Measurements from ENCODE around the gene MZT2A.
"Not testable (repeated sequence)": the region's sequence is repeated elsewhere in the genome, so short reads cannot be mapped to it uniquely, and the experiment has no call there.

MZT2A gene

GRCh38 chr2:131490616-131491468 is 1.4 kb downstream of the MZT2A start:
- H3K9me3 Mint-ChIP-seq; DNase-seq (ENCODE audit: low spot score in 2 of 2); H3K27me3 Mint-ChIP-seq; H3K36me3 Mint-ChIP-seq; ATAC-seq (ENCODE audit: low read depth): not testable (repeated sequence)
- Mint-ChIP-seq H3K4me1 (peaks cover 22% of the 10 kb centered on the region), H3K27ac (peak overlapping the region; percentile 47), H3K4me3 (peak overlapping the region; percentile 87)

GRCh38 chr2:131488306-131489205 is 3.6 kb downstream of the MZT2A start:
- no peaks in the 10 kb centered on the region for H3K9me3 Mint-ChIP-seq
- ATAC-seq (ENCODE audit: low read depth): no peak
- H3K4me3 Mint-ChIP-seq: no peak overlapping the region
- H3K27me3 Mint-ChIP-seq: no peaks in the 10 kb centered on the region
- DNase-seq (ENCODE audit: low spot score in 2 of 2): no peak
- no peaks in the 10 kb centered on the region for H3K36me3 Mint-ChIP-seq
- no peak overlapping the region for H3K27ac Mint-ChIP-seq
- H3K4me1 Mint-ChIP-seq: peaks cover 16% of the 10 kb centered on the region

GRCh38 chr2:131486201-131486902 is 5.8 kb downstream of the MZT2A start:
- H3K27me3 Mint-ChIP-seq; H3K36me3 Mint-ChIP-seq; H3K9me3 Mint-ChIP-seq; H3K27ac Mint-ChIP-seq; ATAC-seq (ENCODE audit: low read depth); DNase-seq (ENCODE audit: low spot score in 2 of 2); H3K4me3 Mint-ChIP-seq: not testable (repeated sequence)
- peaks cover 13% of the 10 kb centered on the region for H3K4me1 Mint-ChIP-seq

GRCh38 chr2:131484906-131485460 is 7.2 kb downstream of the MZT2A start:
- H3K9me3 Mint-ChIP-seq; H3K36me3 Mint-ChIP-seq; H3K4me1 Mint-ChIP-seq; H3K27me3 Mint-ChIP-seq; DNase-seq (ENCODE audit: low spot score in 2 of 2); ATAC-seq (ENCODE audit: low read depth); H3K27ac Mint-ChIP-seq; H3K4me3 Mint-ChIP-seq: not testable (repeated sequence)

- ATAC-seq (ENCODE audit: low read depth); H3K27ac Mint-ChIP-seq; H3K36me3 Mint-ChIP-seq; H3K9me3 Mint-ChIP-seq; H3K4me1 Mint-ChIP-seq; H3K4me3 Mint-ChIP-seq; DNase-seq (ENCODE audit: low spot score in 2 of 2); H3K27me3 Mint-ChIP-seq: not testable (repeated sequence)
Observed at GRCh38 chr2:131483981-131484820, 8.0 kb downstream of the MZT2A start.

GRCh38 chr2:131482506-131483155 is 9.6 kb downstream of the MZT2A start:
- not testable (repeated sequence) for H3K27me3 Mint-ChIP-seq; H3K27ac Mint-ChIP-seq; H3K36me3 Mint-ChIP-seq; ATAC-seq (ENCODE audit: low read depth); H3K9me3 Mint-ChIP-seq; H3K4me3 Mint-ChIP-seq; DNase-seq (ENCODE audit: low spot score in 2 of 2); H3K4me1 Mint-ChIP-seq

GRCh38 chr2:131480351-131480750 is 11.8 kb downstream of the MZT2A start:
- H3K27me3 Mint-ChIP-seq; H3K9me3 Mint-ChIP-seq; ATAC-seq (ENCODE audit: low read depth); DNase-seq (ENCODE audit: low spot score in 2 of 2); H3K27ac Mint-ChIP-seq; H3K4me1 Mint-ChIP-seq; H3K36me3 Mint-ChIP-seq; H3K4me3 Mint-ChIP-seq: not testable (repeated sequence)

- H3K27me3 Mint-ChIP-seq; H3K36me3 Mint-ChIP-seq; H3K27ac Mint-ChIP-seq; DNase-seq (ENCODE audit: low spot score in 2 of 2); H3K4me3 Mint-ChIP-seq; H3K9me3 Mint-ChIP-seq; H3K4me1 Mint-ChIP-seq; ATAC-seq (ENCODE audit: low read depth): not testable (repeated sequence)
Observed at GRCh38 chr2:131478850-131479461, 13.2 kb downstream of the MZT2A start.

- not testable (repeated sequence) for H3K36me3 Mint-ChIP-seq; H3K9me3 Mint-ChIP-seq; H3K4me3 Mint-ChIP-seq; H3K27ac Mint-ChIP-seq; H3K4me1 Mint-ChIP-seq; ATAC-seq (ENCODE audit: low read depth); H3K27me3 Mint-ChIP-seq; DNase-seq (ENCODE audit: low spot score in 2 of 2)
Observed at GRCh38 chr2:131478074-131478849, 13.9 kb downstream of the MZT2A start.

- not testable (repeated sequence) for H3K9me3 Mint-ChIP-seq; DNase-seq (ENCODE audit: low spot score in 2 of 2)
Observed at GRCh38 chr2:131477227-131477626, 15.0 kb downstream of the MZT2A start.

GRCh38 chr2:131476363-131476762 is 15.8 kb downstream of the MZT2A start:
- not testable (repeated sequence) for H3K9me3 Mint-ChIP-seq; H3K4me1 Mint-ChIP-seq; DNase-seq (ENCODE audit: low spot score in 2 of 2); ATAC-seq (ENCODE audit: low read depth); H3K4me3 Mint-ChIP-seq; H3K36me3 Mint-ChIP-seq; H3K27me3 Mint-ChIP-seq; H3K27ac Mint-ChIP-seq

More at GRCh38 chr2:131477227-131477626, 15.0 kb downstream of the MZT2A start:
- not testable (repeated sequence) for H3K4me1 Mint-ChIP-seq; H3K36me3 Mint-ChIP-seq; ATAC-seq (ENCODE audit: low read depth); H3K27ac Mint-ChIP-seq; H3K4me3 Mint-ChIP-seq; H3K27me3 Mint-ChIP-seq

GRCh38 chr2:131475831-131476230 is 16.4 kb downstream of the MZT2A start, which contains the start of gene TUBA3D:
TUBA3D (plus strand) TSS chr2:131476119; CDS start chr2:131476200, 81 bp downstream.
- DNase-seq (ENCODE audit: low spot score in 2 of 2) (no peak), ATAC-seq (ENCODE audit: low read depth) (no peak)
- no peaks in the 10 kb centered on the region for H3K9me3 Mint-ChIP-seq

More at GRCh38 chr2:131475831-131476230, 16.4 kb downstream of the MZT2A start, which contains the start of gene TUBA3D:
- H3K36me3 Mint-ChIP-seq: no peaks in the 10 kb centered on the region
- no peaks in the 10 kb centered on the region for H3K27me3 Mint-ChIP-seq
- H3K27ac Mint-ChIP-seq: no peak within 1 kb of the TSS
- no peak within 1 kb of the TSS for H3K4me3 Mint-ChIP-seq
- no peaks in the 10 kb centered on the region for H3K4me1 Mint-ChIP-seq
